NK-92 (cell line): ENCODE results near the gene TMEM236.

Experiments
- DNase-seq: peaks from one replicate; lab custom pipeline; 2025; ENCODE audit not compliant: unreplicated experiment; lab: John Stamatoyannopoulos, UW

The TMEM236 gene

DNA sequence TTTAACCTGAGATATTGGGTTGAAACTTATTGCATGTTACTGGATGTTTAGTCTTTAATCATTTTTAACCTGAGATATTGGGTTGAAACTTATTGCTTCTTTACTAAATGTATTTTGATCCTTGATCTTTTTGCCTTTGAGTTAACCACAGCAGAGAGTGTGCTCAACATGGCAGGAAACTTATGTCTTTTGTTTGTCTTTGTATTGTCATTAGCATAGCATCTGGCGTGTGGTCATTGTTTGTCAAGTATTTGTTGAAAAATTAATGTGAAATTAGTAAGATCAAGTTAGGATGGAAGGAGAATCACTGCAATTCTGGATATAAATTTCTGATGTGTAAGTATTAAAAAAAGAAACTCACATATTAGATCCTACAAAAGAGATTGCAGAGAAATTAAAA is 65.3 kb downstream of the TMEM236 start:
- DNase-seq: no peak

- DNase-seq: no peak
Measured at GRCh38 chr10:17817790-17818189, 65.8 kb downstream of the TMEM236 start.

- DNase-seq: no peak
Measured at GRCh38 chr10:17819836-17820235, 67.8 kb downstream of the TMEM236 start.

DNA sequence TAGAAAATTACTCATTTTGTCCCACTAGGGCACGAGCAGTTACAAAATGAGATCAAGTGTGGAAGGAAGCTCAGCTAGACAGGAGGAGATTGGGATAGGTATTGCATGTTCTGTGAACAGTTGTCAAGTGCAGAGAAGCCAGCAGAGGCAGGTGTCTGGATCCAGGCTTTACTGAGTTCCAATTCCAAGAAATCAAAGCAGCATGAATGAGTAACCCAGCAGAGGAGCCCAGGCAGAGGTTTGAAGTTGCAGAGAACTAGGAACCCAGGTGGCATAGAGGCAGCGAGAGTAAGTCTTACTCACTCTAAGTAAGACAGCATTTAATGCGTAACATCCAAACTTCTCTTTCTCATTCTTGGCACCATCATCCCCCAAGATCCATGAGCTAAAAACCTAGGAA is 68.9 kb downstream of the TMEM236 start:
- DNase-seq: no peak

GRCh38 chr10:17821893-17822292 is 69.9 kb downstream of the TMEM236 start:
- no peak for DNase-seq

DNA sequence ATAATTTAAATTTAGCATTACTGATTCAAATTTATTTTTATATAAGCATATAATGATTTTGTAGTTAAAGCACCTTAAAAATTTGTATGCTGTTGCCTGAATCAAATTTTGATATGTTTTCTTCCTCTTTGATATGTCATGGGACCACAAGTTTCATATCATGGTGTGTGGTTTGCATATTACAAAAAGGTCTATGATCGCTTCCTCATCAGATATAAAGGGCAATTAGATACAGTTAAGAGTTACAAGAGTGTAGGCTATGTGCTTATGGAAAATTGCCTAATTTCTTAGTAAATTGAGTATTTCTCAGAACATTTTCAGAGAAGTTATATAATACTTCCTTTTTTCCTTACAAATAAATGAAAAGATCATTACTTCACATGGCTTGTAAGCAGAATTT is 79.3 kb downstream of the TMEM236 start:
- DNase-seq: no peak

GRCh38 chr10:17831896-17832295 is 79.9 kb downstream of the TMEM236 start:
- DNase-seq: no peak

DNA sequence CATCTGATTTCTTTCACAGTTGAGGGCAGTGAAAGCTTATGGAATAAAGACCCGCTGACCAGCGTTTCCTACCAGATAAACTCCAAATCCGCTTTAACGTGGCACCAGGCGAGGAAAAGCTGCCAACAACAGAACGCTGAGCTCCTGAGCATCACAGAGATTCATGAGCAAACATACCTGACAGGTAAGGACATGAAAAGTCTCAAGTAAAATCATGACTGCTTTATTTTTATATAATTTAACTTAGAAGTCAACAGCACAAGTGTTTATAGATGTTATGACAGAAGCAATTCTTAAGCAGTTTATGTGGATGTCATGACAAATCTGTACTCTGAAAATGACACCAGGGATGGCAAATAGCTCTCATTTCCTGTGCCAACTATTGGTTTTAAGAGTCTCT is 81.7 kb downstream of the TMEM236 start:
- DNase-seq: no peak

DNA sequence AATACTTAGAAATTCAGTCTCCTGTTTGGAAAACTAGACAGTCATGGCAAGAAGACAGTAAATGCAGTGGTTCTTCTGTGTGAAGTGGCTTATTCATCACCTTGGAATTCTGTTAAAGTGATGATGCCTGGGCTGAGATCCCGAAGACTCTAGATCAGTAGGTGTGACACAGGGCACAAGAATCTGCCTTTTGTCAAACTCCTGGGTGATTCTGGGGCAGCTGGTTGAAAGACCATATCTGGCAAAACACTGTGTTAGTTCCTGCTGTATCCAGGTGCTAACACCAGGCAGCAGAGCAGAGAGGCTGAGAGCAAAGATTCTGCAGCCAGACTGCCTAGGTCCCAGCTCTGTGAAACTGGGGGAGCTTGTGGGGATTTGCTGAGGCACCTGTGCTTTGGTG is 83.7 kb downstream of the TMEM236 start:
- DNase-seq: no peak

- no peak for DNase-seq
Measured at GRCh38 chr10:17836942-17837341, 84.9 kb downstream of the TMEM236 start.

GRCh38 chr10:17838080-17838648 is 86.2 kb downstream of the TMEM236 start:
- no peak for DNase-seq

GRCh38 chr10:17841050-17841449 is 89.0 kb downstream of the TMEM236 start:
- no peak for DNase-seq

GRCh38 chr10:17842641-17843040 is 90.6 kb downstream of the TMEM236 start:
- no peak for DNase-seq

DNA sequence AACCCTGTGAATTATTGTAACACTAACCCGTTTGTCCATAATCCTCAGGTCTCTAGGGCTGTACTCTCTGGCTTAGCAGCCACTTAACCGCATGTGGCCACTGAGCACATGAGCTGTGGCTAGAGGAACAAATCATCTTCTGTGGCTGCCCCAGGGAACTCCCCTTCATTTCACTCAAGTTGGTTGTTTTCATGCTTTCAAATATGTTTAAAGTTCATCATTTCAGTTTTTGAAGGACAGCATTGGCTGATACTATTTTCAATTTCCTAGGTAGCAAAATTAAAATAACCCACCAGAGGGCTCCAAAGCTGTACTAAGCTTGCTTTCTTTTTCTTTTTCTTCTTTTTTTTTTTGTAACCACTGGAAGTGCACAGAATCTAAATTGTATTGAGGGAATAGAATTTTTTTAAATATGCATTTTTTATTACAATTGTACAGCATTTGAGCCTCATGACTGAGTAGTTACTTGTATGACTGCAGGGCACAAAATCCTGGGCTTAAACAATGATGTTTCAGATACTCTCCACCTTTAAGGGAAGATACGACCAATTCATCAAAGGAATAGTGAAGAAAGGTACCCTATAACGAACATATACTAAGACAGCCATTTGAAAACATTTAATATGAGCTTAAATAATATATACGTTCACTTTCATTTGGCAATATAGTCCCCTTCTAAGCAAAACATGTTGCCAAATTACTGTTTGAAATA is 95.7 kb downstream of the TMEM236 start:
- peak; percentile 2 for DNase-seq

DNA sequence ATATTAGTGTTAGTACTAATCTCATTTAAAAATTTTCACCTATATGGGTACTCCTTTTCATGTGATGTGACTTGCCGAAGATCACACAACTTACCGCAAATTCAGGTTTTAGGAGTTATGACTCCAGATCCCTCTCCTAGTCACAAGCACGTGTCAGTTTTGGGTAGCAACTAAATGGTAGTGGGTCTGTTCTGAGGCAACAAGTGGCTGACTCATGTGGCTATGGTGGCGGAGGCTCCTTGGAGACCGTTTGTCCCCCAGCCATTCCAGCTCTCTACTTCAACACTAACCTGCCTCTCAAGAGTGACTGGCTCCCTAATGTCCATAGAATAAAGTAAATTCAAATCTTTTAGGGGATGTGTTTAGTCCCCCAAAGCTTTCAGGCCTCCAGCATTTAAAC is 96.6 kb downstream of the TMEM236 start:
- no peak for DNase-seq
